Central memory CD4-positive, alpha-beta T cell (primary cell): ENCODE measurements around the gene RAB6A.
"Not testable (repeated sequence)": the region's sequence is repeated elsewhere in the genome, so short reads cannot be mapped to it uniquely, and the experiment has no call there.

Experiments
- DNase-seq: peaks from one replicate; pipeline ENCODE4 v3.0.0; 2022

RAB6A gene

GRCh38 chr11:73761403-73761945 lies 600 bp upstream of the RAB6A start:
- DNase-seq, result no peak

- no peak for DNase-seq
Measured at GRCh38 chr11:73760135-73760678, 667 bp downstream of the RAB6A start.

- DNase-seq, result no peak
Measured at GRCh38 chr11:73759610-73760134, 1.2 kb downstream of the RAB6A start.

- no peak for DNase-seq
Measured at GRCh38 chr11:73758451-73758850, 2.4 kb downstream of the RAB6A start.

- no peak for DNase-seq
Measured at GRCh38 chr11:73757598-73757997, 3.3 kb downstream of the RAB6A start.

- DNase-seq, result no peak
Measured at GRCh38 chr11:73755670-73756069, 5.2 kb downstream of the RAB6A start.

- no peak for DNase-seq
Measured at GRCh38 chr11:73753938-73754337, 6.9 kb downstream of the RAB6A start.

- no peak for DNase-seq
Measured at GRCh38 chr11:73752903-73753302, 8.0 kb downstream of the RAB6A start.

- DNase-seq, result no peak
Measured at GRCh38 chr11:73752216-73752867, 8.5 kb downstream of the RAB6A start.

GRCh38 chr11:73750862-73751261 lies 10.0 kb downstream of the RAB6A start:
- not testable (repeated sequence) for DNase-seq

GRCh38 chr11:73750228-73750627 lies 10.6 kb downstream of the RAB6A start:
- DNase-seq, result no peak

- no peak for DNase-seq
Measured at GRCh38 chr11:73749118-73749517, 11.8 kb downstream of the RAB6A start.

GRCh38 chr11:73748300-73748699 lies 12.6 kb downstream of the RAB6A start:
- no peak for DNase-seq

- DNase-seq, result no peak
Measured at GRCh38 chr11:73747762-73748161, 13.1 kb downstream of the RAB6A start.

- DNase-seq, result no peak
Measured at GRCh38 chr11:73746701-73747100, 14.2 kb downstream of the RAB6A start.

- DNase-seq, result no peak
Measured at GRCh38 chr11:73743045-73743444, 17.8 kb downstream of the RAB6A start.

GRCh38 chr11:73735959-73736358 lies 24.9 kb downstream of the RAB6A start:
- DNase-seq, result not testable (repeated sequence)

- DNase-seq, result no peak
Measured at GRCh38 chr11:73734993-73735392, 25.9 kb downstream of the RAB6A start.

- not testable (repeated sequence) for DNase-seq
Measured at GRCh38 chr11:73734011-73734410, 26.9 kb downstream of the RAB6A start.

GRCh38 chr11:73732936-73733335 lies 27.9 kb downstream of the RAB6A start:
- DNase-seq, result not testable (repeated sequence)

GRCh38 chr11:73729594-73730206 lies 31.2 kb downstream of the RAB6A start:
- no peak for DNase-seq

- no peak for DNase-seq
Measured at GRCh38 chr11:73728000-73728399, 32.9 kb downstream of the RAB6A start.

- no peak for DNase-seq
Measured at GRCh38 chr11:73726825-73727224, 34.0 kb downstream of the RAB6A start.

GRCh38 chr11:73717136-73717535 lies 43.7 kb downstream of the RAB6A start:
- DNase-seq, result no peak
